GM12872 (cell line): ENCODE measurements around the gene ITPRID1.

ENCODE experiments used
- TF ChIP-seq, protein P1 (sequence below): IDR thresholded peaks from 3 replicates; pipeline ENCODE4 v1.5.1; 2011; ENCODE audit warnings: low read depth, mild to moderate bottlenecking, low read length, moderate library complexity; ENCODE audit not compliant: insufficient read depth

Gene ITPRID1

DNA sequence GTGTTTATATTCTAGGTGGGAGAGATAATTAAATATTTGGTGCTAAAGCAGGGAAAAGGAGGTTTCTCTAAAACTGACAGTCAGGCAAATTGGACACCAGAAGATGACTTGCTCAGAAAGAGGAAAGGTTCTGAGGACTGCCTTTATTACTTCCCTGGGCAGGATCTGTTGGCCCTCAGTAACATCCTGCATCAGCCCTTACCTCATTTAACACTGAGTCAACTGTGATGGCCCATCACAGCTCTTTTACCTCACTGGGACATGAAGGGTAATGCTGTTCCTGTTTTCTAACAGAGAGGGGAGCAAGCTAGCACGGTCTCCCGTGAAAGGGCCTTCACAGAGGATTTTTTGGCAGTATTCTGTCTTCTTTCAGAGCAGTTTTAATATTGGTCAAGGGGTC lies 185.2 kb downstream of the ITPRID1 start:
- TF ChIP-seq, protein P1, sequence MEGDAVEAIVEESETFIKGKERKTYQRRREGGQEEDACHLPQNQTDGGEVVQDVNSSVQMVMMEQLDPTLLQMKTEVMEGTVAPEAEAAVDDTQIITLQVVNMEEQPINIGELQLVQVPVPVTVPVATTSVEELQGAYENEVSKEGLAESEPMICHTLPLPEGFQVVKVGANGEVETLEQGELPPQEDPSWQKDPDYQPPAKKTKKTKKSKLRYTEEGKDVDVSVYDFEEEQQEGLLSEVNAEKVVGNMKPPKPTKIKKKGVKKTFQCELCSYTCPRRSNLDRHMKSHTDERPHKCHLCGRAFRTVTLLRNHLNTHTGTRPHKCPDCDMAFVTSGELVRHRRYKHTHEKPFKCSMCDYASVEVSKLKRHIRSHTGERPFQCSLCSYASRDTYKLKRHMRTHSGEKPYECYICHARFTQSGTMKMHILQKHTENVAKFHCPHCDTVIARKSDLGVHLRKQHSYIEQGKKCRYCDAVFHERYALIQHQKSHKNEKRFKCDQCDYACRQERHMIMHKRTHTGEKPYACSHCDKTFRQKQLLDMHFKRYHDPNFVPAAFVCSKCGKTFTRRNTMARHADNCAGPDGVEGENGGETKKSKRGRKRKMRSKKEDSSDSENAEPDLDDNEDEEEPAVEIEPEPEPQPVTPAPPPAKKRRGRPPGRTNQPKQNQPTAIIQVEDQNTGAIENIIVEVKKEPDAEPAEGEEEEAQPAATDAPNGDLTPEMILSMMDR = no peak

DNA sequence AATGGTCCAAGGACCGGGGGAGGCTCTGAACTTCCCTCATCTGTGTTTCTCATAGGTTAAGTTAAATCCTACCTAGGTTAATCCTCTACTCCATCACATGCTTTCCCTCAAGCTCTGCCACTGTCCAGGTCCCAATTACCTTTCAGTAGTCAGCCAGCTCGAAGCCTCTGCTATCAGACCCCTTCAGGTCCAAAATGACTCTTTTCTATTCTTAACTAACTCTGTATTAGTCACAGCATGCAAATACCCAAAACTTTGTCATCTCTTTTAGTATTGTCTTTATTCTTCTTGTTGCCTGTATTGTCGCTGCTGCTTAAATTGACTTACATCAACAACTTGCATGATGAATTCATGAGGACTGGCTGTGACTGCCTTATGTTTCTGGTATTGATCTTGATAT lies 188.5 kb downstream of the ITPRID1 start:
- TF ChIP-seq, protein P1 = no peak

DNA sequence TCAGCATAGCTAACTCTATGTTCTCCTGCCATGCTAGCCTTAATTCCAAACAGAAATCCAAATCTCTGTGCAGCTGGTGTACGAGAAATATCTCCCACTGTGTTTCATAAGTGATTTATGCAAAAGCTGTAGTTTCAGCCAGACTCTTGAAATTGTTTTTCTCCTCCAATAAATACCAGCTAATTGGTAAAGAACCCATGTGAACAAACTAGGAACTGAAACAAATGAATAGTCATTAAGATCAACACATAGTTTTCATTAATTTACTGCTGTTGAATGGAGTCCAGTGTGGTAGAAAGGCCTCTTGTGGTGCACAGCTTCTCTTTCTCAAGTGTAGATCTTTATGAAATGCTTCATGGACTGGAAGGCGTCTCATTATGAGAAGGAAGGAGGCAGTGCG lies 191.5 kb downstream of the ITPRID1 start:
- TF ChIP-seq, protein P1 = no peak

DNA sequence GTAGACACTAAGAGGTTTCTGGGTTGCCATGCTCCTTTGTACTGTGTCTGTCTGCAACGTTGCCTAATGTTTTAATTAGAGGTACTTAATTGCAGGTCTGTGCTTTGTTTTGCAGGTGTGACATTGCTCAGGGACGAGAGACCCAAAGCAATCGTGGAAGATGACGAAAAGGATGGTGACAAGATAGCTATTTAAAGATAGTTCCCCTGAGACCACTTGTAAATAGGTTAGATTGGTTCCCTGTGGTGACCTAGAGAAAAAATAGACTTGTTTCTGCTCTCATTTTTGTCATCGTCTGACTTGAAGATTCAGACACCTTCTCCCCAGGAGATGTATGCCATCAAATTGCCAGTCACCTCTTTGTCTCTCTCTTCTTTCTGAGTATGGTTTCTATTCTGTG lies 193.2 kb downstream of the ITPRID1 start:
- TF ChIP-seq, protein P1 = no peak
